ENCODE measurements around the gene MOBP.

GRCh38 chr3:39531665-39532064 is 64.2 kb downstream of the MOBP start:
- no peak for TF ChIP-seq CTCF (IDR thresholded peaks at IDR 0.05)
- TF ChIP-seq POLR2AphosphoS5 (IDR thresholded peaks at IDR 0.05), result no peak
